Right atrium auricular region (tissue), 2 donors: ENCODE results near the gene PLXNB3. TPM values are rescaled to one million over a fixed set of nuclear protein-coding genes. Genes with fewer than 3 reads are reported as not detected.

Source experiments
- DNase-seq: peaks from one replicate; pipeline ENCODE4 v3.0.0-alpha.2; 2019; ENCODE audit warnings: low spot score
- H3K27ac ChIP-seq, 2 donors: fragments of 200-600 bp; sonication (generic); 1 replicate in 1 of 2; 2 replicates in 1 of 2; pipeline ENCODE4 v1.5.1; 2016 to 2019
- H3K27me3 ChIP-seq, 2 donors: fragments of 200-600 bp; sonication (generic); one replicate each; pipeline versions ENCODE4 v1.5.1 to v1.6.0; 2017 to 2019
- H3K36me3 ChIP-seq: fragments of 200-600 bp; sonication (generic); one replicate; pipeline ENCODE4 v1.5.1; 2016
- H3K4me1 ChIP-seq, 2 donors: fragments of 200-600 bp; sonication (generic); one replicate each; pipeline versions ENCODE4 v1.5.1 to v1.6.0; 2017 to 2019
- H3K4me3 ChIP-seq, 2 donors: fragments of 200-600 bp; sonication (generic); 1 replicate in 1 of 2; 2 replicates in 1 of 2; pipeline ENCODE4 v1.5.1; 2017 to 2019; ENCODE audit warnings: mild to moderate bottlenecking in 1 of 2, moderate library complexity in 1 of 2
- H3K9me3 ChIP-seq, 2 donors: fragments of 200-600 bp; sonication (generic); one replicate each; pipeline ENCODE4 v1.5.1; 2019
- total RNA-seq, 2 donors: library from RNA; depleted of rRNA; stranded (reverse); fragments of >200 nt; gene quantifications; one replicate each; pipeline ENCODE4 v1.1.0, GENCODE V29; 2016
- TF ChIP-seq, protein P1 (sequence below), 2 donors: fragments of 200-600 bp; sonication (generic); IDR thresholded peaks; one replicate each; pipeline ENCODE4 v1.5.1; 2019; ENCODE audit warnings: antibody characterized with exemption in 2 of 2

PLXNB3 gene
- total RNA-seq, 2 donors from 2014 or later, result 5.6 to 8.2 TPM

DNA sequence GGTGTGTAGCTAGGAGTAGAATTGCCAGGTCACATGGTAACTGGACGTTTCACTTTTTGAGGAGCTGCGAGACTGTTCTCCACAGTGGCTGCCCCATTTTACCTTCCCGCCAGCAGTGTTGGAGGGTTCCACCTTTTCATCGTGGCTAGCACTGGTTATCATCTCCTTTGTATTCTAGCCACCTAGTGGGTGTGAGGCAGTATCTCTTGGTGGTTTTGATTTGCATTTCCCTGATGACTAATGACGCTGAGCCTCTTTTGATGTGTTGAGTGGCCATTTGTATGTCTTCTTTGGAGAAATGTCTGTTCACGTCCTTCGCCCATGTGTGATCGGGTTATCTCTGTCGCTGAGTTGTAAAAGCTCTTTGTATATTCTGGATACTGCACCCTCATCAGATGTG, 28.8 kb upstream of the PLXNB3 start:
- TF ChIP-seq, protein P1, sequence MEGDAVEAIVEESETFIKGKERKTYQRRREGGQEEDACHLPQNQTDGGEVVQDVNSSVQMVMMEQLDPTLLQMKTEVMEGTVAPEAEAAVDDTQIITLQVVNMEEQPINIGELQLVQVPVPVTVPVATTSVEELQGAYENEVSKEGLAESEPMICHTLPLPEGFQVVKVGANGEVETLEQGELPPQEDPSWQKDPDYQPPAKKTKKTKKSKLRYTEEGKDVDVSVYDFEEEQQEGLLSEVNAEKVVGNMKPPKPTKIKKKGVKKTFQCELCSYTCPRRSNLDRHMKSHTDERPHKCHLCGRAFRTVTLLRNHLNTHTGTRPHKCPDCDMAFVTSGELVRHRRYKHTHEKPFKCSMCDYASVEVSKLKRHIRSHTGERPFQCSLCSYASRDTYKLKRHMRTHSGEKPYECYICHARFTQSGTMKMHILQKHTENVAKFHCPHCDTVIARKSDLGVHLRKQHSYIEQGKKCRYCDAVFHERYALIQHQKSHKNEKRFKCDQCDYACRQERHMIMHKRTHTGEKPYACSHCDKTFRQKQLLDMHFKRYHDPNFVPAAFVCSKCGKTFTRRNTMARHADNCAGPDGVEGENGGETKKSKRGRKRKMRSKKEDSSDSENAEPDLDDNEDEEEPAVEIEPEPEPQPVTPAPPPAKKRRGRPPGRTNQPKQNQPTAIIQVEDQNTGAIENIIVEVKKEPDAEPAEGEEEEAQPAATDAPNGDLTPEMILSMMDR (IDR thresholded peaks at IDR 0.05), result no peak
- Histone ChIP-seq H3K4me3 (no peak overlapping the region), H3K9me3 (peaks cover 0 to 15% of the 10 kb centered on the region in 2 donors), H3K27ac (no peak overlapping the region), H3K36me3 (no peaks in the 10 kb centered on the region), H3K27me3 (no peaks in the 10 kb centered on the region), H3K4me1 (no peaks in the 10 kb centered on the region)
- no peak for DNase-seq

DNA sequence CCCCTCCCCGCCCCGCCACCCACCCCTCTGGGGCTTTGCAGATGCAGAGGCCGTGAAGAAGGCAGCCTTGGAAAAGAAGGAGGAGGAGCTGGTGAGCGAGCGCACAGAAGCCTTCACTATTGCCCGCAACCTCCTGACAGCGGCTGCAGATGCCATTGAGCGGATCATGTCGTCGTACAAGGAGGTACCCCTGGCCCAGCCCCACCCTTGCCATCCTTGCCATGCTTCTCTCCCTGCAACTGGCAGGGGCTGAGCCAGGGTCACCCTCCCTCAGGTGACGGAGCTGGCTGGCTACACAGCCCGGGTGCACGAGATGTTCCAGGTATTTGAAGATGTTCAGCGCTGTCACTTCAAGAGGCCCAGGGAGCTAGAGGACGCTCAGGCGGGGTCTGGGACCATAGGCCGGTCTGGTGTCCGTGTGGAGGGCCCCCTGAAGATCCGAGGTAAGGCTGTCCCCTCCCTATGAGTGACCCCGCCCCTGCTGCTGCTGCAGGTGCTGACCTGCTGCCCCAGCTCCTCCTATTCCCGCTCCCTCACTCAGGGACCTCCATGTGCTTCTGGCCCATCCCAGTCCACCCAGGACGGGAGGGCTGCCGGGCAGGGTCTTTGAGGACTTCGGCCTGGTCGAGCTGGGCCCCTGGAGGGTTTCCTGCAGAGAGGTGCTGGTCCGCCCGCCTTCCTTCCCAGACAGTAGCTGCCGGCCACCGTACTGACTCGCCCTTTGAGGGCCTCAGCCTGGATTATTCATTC, 27.8 kb upstream of the PLXNB3 start:
- TF ChIP-seq, protein P1 (IDR thresholded peaks at IDR 0.05), result no peak
- no peaks in the 10 kb centered on the region for H3K36me3 ChIP-seq
- no peaks in the 10 kb centered on the region for H3K4me1 ChIP-seq
- no peak for DNase-seq
- no peak overlapping the region for H3K4me3 ChIP-seq
- H3K9me3 ChIP-seq, result peaks cover 0 to 10% of the 10 kb centered on the region in 2 donors
- no peak overlapping the region for H3K27ac ChIP-seq
- H3K27me3 ChIP-seq, result no peaks in the 10 kb centered on the region

DNA sequence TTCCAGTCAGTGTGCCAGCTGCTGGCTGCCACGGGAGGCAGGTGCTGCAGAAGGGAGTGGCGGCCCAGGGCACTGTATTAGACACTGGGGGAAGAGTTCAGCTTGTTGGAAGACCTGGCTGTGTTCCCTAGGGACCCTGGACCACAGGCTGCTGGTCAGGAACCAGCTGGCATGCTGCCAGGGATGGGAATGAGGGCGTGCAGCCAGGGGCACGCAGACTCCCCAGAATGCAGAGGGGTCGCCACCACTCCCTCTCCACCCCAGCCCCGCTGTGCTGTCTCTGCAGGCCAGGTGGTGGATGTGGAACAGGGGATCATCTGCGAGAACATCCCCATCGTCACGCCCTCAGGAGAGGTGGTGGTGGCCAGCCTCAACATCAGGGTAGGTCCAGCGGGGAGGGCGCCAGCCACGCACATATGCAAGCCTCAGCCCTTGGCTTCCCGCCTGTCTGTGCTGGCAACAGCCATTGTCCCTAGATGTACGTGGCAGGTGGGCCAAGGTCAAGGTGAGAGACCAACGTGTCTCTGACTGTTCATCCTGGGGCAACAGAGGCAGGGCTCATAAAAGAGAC, 27.1 kb upstream of the PLXNB3 start:
- Histone ChIP-seq H3K9me3 (peaks cover 0 to 3% of the 10 kb centered on the region in 2 donors), H3K4me1 (no peaks in the 10 kb centered on the region), H3K4me3 (no peak overlapping the region), H3K36me3 (no peaks in the 10 kb centered on the region), H3K27ac (no peak overlapping the region), H3K27me3 (no peaks in the 10 kb centered on the region)
- DNase-seq, result no peak
- TF ChIP-seq, protein P1 (IDR thresholded peaks at IDR 0.05), result no peak

DNA sequence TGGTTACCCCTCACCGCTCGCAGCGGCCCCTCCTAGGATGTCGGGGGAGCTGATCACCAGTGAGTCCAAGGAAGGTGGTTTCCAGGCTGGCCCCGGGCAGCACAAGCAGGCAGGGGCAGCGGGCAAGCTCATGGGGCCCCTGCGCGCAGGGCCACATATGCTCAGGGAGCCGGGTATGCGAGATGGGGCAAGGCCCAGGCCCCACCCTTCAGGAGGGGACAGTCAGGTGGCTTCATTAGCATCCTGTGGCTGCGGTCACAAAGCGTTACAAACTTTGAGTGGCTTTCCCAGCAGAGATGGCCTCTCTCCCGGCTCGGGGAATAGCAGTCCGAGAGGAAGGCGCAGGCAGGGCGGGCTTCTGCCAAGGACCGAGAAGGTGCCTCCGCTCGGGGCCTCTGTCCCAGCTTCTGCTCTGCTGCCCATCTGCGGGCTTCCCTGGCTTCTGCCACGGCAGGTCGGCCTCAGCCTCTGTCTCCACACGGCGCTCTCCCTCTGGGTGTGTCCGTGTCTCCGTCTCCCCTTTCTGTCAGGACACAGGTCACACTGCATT, 25.9 kb upstream of the PLXNB3 start:
- Histone ChIP-seq H3K4me1 (no peaks in the 10 kb centered on the region), H3K27ac (no peak overlapping the region), H3K36me3 (no peaks in the 10 kb centered on the region), H3K4me3 (no peak overlapping the region), H3K9me3 (no peaks in the 10 kb centered on the region), H3K27me3 (no peaks in the 10 kb centered on the region)
- no peak for DNase-seq
- TF ChIP-seq, protein P1 (IDR thresholded peaks at IDR 0.05), result no peak

DNA sequence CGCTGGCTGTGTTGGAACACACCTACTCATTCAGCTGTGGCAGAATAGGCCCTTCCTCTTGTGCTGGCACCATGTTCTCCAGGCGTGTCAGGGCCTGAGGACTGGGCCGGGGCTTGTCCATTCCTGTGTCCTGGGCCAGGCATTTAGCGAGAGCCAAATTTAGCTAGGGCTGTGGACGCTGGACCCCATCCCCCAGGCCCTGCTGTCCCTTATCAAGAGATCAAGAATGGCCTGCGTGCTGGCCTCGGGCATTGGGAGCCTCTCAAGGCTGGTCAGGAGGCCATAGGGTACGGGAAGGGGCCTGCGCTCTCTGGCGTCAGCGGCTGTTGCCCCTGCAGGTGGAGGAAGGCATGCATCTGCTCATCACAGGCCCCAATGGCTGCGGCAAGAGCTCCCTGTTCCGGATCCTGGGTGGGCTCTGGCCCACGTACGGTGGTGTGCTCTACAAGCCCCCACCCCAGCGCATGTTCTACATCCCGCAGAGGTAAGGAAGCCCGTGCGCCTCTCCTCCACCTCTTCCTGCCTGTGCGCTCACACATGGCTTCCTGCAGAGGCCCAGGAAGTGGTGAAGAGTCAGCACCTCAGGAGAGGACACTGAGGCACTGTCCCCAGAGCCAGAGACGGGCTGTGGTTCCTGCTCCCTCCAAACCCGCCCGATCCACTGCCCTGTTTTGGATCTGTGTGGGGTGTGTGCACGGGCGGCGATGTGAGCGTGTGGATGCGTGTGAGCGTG, 24.1 kb upstream of the PLXNB3 start:
- Histone ChIP-seq H3K4me3 (no peak overlapping the region), H3K27ac (no peak overlapping the region)

More for the DNA sequence above, 24.1 kb upstream of the PLXNB3 start:
- TF ChIP-seq, protein P1 (IDR thresholded peaks at IDR 0.05), result no peak
- H3K9me3 ChIP-seq, result no peaks in the 10 kb centered on the region
- no peak for DNase-seq
- H3K27me3 ChIP-seq, result no peaks in the 10 kb centered on the region
- peaks cover 0 to 7% of the 10 kb centered on the region in 2 donors for H3K4me1 ChIP-seq
- no peaks in the 10 kb centered on the region for H3K36me3 ChIP-seq
